Measurements from ENCODE around the gene FTCD.

DNA sequence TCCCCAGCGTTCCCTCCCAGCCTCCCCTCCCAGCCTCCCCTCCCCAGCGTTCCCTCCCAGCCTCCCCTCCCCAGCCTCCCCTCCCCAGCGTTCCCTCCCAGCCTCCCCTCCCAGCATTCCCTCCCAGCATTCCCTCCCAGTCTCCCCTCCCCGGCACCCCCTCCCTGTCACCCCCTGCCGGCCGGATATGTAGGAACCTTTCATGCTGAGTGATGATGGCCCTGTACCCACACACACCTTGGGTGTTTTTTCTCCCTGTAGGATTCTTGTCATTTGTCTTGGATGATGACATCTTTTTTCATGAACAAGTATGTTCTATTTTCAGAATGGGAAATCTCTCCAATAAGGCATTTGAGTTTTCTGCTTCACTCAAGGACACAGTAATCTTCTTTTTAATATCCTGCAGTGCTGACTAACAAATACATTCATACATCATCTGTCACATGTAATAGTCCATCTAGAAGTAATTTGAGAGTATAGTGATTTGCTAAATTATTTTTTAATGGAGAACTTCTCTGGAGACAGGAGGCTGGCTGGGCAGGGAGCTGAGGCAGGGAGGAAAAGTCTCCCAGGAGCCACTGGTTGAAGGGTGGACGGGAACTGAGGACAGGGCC lies 19.5 kb downstream of the FTCD start:
- TF ChIP-seq, protein P1, sequence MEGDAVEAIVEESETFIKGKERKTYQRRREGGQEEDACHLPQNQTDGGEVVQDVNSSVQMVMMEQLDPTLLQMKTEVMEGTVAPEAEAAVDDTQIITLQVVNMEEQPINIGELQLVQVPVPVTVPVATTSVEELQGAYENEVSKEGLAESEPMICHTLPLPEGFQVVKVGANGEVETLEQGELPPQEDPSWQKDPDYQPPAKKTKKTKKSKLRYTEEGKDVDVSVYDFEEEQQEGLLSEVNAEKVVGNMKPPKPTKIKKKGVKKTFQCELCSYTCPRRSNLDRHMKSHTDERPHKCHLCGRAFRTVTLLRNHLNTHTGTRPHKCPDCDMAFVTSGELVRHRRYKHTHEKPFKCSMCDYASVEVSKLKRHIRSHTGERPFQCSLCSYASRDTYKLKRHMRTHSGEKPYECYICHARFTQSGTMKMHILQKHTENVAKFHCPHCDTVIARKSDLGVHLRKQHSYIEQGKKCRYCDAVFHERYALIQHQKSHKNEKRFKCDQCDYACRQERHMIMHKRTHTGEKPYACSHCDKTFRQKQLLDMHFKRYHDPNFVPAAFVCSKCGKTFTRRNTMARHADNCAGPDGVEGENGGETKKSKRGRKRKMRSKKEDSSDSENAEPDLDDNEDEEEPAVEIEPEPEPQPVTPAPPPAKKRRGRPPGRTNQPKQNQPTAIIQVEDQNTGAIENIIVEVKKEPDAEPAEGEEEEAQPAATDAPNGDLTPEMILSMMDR (IDR thresholded peaks at IDR 0.05), result no peak
- TF ChIP-seq POLR2A (IDR thresholded peaks at IDR 0.05) (no peak), POLR2AphosphoS5 (IDR thresholded peaks at IDR 0.05) (no peak), EP300 (IDR thresholded peaks at IDR 0.05) (no peak)

All from suprapubic skin (tissue), 4 donors.